ENCODE results near the gene AMER3.
A peak's percentile ranks its signal among the peaks of the same experiment; 100 is the strongest.
"Not testable (repeated sequence)": the region's sequence is repeated elsewhere in the genome, so short reads cannot be mapped to it uniquely, and the experiment has no call there.

Gene AMER3

GRCh38 chr2:130755256-130756052 is at the start of gene AMER3:
AMER3 (plus strand) TSS chr2:130755540; CDS start chr2:130762073, 6,533 bp downstream.
- DNase-seq (ENCODE audit: extremely low read depth, insufficient read length) = no peak
- peaks cover 8% of the 10 kb centered on the region; the same call in 1 of the 2 replicates for H3K27me3 ChIP-seq (replicated peaks; ENCODE audit: control insufficient read depth, insufficient read depth, low read length)
- no peaks in the 10 kb centered on the region for H3K36me3 ChIP-seq (ENCODE audit: control insufficient read depth, insufficient read depth, low read length)
- H3K4me3 ChIP-seq (replicated peaks; ENCODE audit: low read depth, low read length) = no peak within 1 kb of the TSS; the same call in 1 of the 2 replicates
- TF ChIP-seq CTCF (IDR thresholded peaks at IDR 0.05; ENCODE audit: insufficient read depth, low read length, poor library complexity, severe bottlenecking) = no peak

GRCh38 chr2:130714795-130715194 is 40.5 kb upstream of the AMER3 start:
- DNase-seq (ENCODE audit: extremely low read depth, insufficient read length) = not testable (repeated sequence)

GRCh38 chr2:130720036-130720435 is 35.3 kb upstream of the AMER3 start:
- no peaks in the 10 kb centered on the region for H3K36me3 ChIP-seq (ENCODE audit: control insufficient read depth, insufficient read depth, low read length)
- DNase-seq (ENCODE audit: extremely low read depth, insufficient read length) = no peak
- no peaks in the 10 kb centered on the region for H3K27me3 ChIP-seq (replicated peaks; ENCODE audit: control insufficient read depth, insufficient read depth, low read length)
- H3K4me3 ChIP-seq (replicated peaks; ENCODE audit: low read depth, low read length) = no peak overlapping the region
- no peak for TF ChIP-seq CTCF (IDR thresholded peaks at IDR 0.05; ENCODE audit: insufficient read depth, low read length, poor library complexity, severe bottlenecking)

More at GRCh38 chr2:130714795-130715194, 40.5 kb upstream of the AMER3 start:
- H3K36me3 ChIP-seq (ENCODE audit: control insufficient read depth, insufficient read depth, low read length); H3K4me3 ChIP-seq (replicated peaks; ENCODE audit: low read depth, low read length); H3K27me3 ChIP-seq (replicated peaks; ENCODE audit: control insufficient read depth, insufficient read depth, low read length): not testable (repeated sequence)

GRCh38 chr2:130720528-130720927 is 34.8 kb upstream of the AMER3 start:
- H3K4me3 ChIP-seq (replicated peaks; ENCODE audit: low read depth, low read length) = no peak overlapping the region
- no peaks in the 10 kb centered on the region for H3K27me3 ChIP-seq (replicated peaks; ENCODE audit: control insufficient read depth, insufficient read depth, low read length)
- no peaks in the 10 kb centered on the region for H3K36me3 ChIP-seq (ENCODE audit: control insufficient read depth, insufficient read depth, low read length)
- no peak for DNase-seq (ENCODE audit: extremely low read depth, insufficient read length)
- no peak for TF ChIP-seq CTCF (IDR thresholded peaks at IDR 0.05; ENCODE audit: insufficient read depth, low read length, poor library complexity, severe bottlenecking)

- DNase-seq (ENCODE audit: extremely low read depth, insufficient read length) = no peak
- H3K4me3 ChIP-seq (replicated peaks; ENCODE audit: low read depth, low read length) = no peak overlapping the region
- no peaks in the 10 kb centered on the region for H3K36me3 ChIP-seq (ENCODE audit: control insufficient read depth, insufficient read depth, low read length)
- no peak for TF ChIP-seq CTCF (IDR thresholded peaks at IDR 0.05; ENCODE audit: insufficient read depth, low read length, poor library complexity, severe bottlenecking)
- H3K27me3 ChIP-seq (replicated peaks; ENCODE audit: control insufficient read depth, insufficient read depth, low read length) = no peaks in the 10 kb centered on the region
Measured at GRCh38 chr2:130724455-130724854, 30.9 kb upstream of the AMER3 start.

GRCh38 chr2:130726614-130727180 is 28.6 kb upstream of the AMER3 start:
- DNase-seq (ENCODE audit: extremely low read depth, insufficient read length) = no peak
- no peaks in the 10 kb centered on the region for H3K27me3 ChIP-seq (replicated peaks; ENCODE audit: control insufficient read depth, insufficient read depth, low read length)
- H3K4me3 ChIP-seq (replicated peaks; ENCODE audit: low read depth, low read length) = peak overlapping the region; percentile 55
- no peak for TF ChIP-seq CTCF (IDR thresholded peaks at IDR 0.05; ENCODE audit: insufficient read depth, low read length, poor library complexity, severe bottlenecking)
- no peaks in the 10 kb centered on the region for H3K36me3 ChIP-seq (ENCODE audit: control insufficient read depth, insufficient read depth, low read length)
